HG03045 (cell line): ENCODE results near the gene NOSIP.
A peak's percentile ranks its signal among the peaks of the same experiment; 100 is the strongest.
"Not testable (repeated sequence)": the region's sequence is repeated elsewhere in the genome, so short reads cannot be mapped to it uniquely, and the experiment has no call there.

Source experiments
- ATAC-seq: cut with Tn5 transposase; IDR thresholded peaks from one replicate; pipeline ENCODE4 v1.9.1; 2021; ENCODE audit warnings: mild to moderate bottlenecking, moderate library complexity; ENCODE audit not compliant: unreplicated experiment

NOSIP gene

DNA sequence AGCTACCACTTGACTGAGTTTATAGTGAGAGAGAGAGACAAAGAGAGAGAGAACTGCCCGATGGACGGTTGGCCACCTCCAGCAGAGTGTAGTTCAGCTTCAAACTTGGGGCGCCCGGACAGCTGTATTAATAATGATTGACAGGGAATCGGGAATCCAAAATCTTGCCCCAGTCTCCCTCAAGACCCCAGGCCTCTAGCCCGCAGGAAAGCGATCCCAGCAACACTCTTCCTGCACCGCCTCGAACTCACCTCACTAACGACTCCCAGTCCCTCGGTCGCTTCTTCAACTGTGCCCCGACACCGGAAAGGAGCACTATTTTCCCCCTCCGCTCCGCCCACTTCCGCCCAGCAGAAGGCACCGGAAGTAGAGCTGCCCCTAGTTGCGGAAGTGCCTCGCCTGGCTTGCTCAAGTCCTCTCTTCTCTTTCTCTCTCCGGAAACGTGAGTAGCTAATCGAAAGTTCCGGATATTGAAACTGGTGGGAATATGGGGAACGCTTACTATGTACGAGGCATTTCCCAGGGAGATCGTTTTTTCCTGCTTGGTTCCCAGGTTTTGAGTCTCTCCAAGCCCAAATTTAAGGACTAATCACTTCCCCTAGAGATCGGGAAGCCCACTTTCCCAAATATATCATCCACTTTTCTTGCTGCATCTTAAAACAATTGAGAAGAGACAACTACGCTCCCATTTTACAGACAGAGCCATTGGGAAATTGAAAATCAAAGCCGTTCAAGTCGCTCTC lies at the start of gene NOSIP:
Gene NOSIP, minus strand, starts transcription at position 293 of the 743 bp plus-strand sequence. CDS start 19,865 bp downstream, outside the sequence.
- peak; percentile 85 for ATAC-seq

DNA sequence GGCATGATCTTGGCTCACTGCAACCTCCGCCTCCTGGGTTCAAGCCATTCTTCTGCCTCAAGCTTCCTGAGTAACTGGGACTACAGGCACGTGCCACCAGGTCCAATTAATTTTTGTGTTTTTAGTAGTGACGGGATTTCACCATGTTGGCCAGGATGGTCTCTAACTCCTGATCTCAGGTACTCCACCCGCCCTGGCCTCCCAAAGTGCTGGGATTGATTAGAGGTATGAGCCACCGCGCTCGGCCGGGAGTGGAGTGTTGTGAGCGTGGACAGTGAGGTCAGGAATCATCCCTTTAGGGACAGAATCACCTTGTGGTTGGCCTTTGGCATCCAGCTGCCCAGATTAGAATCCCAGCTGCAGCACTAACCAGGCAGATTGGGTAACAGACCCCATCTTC lies 49.3 kb upstream of the NOSIP start:
- no peak for ATAC-seq

DNA sequence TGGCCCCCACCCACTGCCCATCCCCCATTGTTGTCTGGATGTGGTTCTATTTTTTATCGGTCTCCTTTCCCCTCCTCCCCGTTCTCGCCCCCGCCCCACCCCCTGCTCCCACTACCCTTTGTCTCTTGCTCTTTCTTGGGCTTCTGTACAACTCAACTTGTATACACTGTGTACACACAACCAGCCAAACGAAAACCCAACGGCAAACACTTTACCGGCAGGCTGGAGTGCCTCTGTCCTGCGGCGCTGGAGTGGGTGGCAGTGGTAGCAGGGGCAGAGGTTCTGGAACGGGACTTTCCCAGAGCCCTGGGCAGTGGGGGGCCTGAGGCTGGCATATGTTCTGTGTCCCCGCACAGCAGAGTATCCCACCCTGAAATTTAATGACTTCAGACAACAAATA lies 45.9 kb upstream of the NOSIP start:
- ATAC-seq, result no peak

- no peak for ATAC-seq
Measured at GRCh38 chr19:49624967-49625910, 44.9 kb upstream of the NOSIP start.

- not testable (repeated sequence) for ATAC-seq
Measured at GRCh38 chr19:49617860-49618259, 37.5 kb upstream of the NOSIP start.

DNA sequence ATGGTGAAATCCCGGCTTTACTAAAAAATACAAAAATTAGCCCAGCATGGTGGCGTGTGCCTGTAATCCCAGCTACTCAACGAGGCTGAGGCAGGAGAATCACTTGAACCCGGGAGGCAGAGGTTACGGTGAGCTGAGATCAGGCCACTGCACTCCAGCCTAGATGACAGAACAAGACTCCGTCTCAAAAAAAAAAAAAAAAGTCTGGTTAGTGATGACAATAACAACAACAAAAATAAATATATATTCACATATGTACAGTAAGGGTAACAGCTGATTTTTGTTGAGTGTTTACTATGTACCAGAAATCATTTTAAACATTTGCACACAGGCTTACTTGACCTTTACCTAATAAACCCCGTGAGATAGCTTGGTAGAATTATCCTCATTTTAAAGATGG lies 36.6 kb upstream of the NOSIP start:
- no peak for ATAC-seq

GRCh38 chr19:49616532-49616931 lies 36.2 kb upstream of the NOSIP start:
- ATAC-seq, result no peak

DNA sequence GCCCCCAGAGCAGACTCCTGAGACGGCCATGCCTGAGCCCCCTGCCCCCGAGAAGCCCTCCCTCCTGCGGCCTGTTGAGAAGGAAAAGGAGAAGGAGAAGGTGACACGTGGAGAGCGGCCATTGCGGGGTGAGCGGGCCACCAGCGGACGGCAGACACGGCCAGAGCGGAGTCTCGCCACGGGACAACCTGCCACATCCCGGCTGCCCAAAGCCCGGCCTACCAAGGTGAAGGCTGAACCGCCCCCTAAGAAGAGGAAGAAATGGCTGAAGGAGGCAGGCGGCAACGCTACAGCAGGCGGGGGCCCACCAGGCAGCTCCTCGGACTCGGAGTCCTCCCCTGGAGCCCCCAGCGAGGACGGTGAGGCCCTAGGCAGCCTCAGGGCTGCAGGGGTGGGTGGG lies 35.5 kb upstream of the NOSIP start:
- no peak for ATAC-seq

GRCh38 chr19:49614096-49614833 lies 33.9 kb upstream of the NOSIP start:
- no peak for ATAC-seq

DNA sequence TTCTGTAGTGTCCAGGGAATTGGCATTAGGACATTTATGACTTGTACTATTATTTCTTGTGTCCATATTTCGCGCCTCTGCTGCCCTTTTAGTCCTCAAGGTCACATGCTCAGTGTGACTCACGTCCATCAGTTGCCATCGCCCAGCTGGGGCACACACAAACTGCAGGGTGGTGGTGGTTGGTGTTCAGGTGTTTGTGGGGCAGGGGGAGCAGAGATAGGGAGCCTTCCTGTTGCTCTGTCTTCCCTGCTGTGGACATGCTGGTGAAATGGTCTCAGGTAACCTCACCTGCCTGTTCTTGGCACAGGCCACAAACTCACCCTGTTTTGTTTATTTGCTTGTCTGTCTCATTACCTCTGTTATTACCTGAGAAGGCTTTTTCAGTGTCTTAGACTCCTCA lies 33.0 kb upstream of the NOSIP start:
- ATAC-seq, result no peak

- ATAC-seq, result no peak
Measured at GRCh38 chr19:49609499-49610092, 29.2 kb upstream of the NOSIP start.

GRCh38 chr19:49605605-49606004 lies 25.2 kb upstream of the NOSIP start:
- no peak for ATAC-seq

GRCh38 chr19:49602806-49603205 lies 22.4 kb upstream of the NOSIP start:
- no peak for ATAC-seq

- ATAC-seq, result no peak
Measured at GRCh38 chr19:49601482-49602038, 21.2 kb upstream of the NOSIP start.

- no peak for ATAC-seq
Measured at GRCh38 chr19:49599378-49600295, 19.3 kb upstream of the NOSIP start.

DNA sequence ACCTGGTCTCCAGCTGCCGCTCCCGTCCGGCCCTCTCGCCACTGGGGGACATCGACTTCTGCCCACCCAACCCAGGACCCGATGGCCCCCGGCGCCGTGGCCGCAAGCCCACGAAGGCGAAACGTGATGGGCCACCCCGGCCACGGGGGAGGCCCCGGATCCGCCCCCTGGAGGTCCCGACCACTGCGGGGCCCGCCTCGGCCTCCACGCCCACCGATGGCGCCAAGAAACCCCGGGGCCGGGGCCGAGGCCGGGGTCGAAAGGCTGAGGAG lies 17.3 kb upstream of the NOSIP start:
- no peak for ATAC-seq

GRCh38 chr19:49596954-49597702 lies 16.8 kb upstream of the NOSIP start:
- no peak for ATAC-seq

- ATAC-seq, result no peak
Measured at GRCh38 chr19:49596407-49596806, 16.1 kb upstream of the NOSIP start.

DNA sequence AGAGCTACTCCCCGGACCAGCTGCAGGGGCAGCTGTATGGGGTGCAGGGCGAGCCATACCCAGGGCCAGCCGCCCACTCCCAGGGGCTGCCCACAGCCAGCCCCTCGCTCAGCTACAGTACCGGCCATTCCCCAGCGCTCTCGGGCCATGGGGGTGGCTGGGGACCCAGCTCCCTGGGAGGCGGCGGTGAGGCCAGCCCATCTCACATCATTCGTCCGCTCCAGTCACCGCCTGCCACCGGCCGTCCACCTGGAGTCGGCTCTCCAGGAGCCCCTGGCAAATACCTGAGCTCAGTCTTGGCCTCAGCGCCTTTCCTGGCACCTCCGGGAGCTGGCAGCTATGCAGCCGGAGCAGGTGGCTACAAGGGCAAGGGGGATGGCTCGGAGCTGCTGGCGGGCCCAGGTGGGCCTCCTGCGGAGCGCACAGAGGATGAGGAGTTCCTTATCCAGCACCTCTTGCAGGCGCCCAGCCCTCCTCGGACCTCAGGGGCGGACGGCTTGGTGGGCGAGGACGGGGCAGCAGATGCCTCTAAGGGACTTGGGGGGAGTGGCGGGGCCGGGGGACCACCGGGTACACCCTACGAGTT lies 15.6 kb upstream of the NOSIP start:
- no peak for ATAC-seq
